Large intestine (tissue), 3 donors: ENCODE data around the gene EML4. TPM values are rescaled to one million over a fixed set of nuclear protein-coding genes. Genes with fewer than 3 reads are reported as not detected.

Source experiments
- DNase-seq, 2 donors: peaks; one replicate each; pipeline versions ENCODE4 v3.0.0 to v3.0.0-alpha.2; 2013
- H3K27ac ChIP-seq: one replicate; pipeline ENCODE4 v1.5.1; 2013; ENCODE audit warnings: low read length
- H3K27me3 ChIP-seq: 2 replicates; pipeline ENCODE4 v1.6.1; 2013; ENCODE audit warnings: low read length; ENCODE audit not compliant: control insufficient read depth, insufficient read depth
- H3K36me3 ChIP-seq: 2 replicates; pipeline ENCODE4 v1.6.1; 2013; ENCODE audit warnings: low read length; ENCODE audit not compliant: control insufficient read depth, insufficient read depth
- H3K4me1 ChIP-seq: one replicate; pipeline ENCODE4 v1.6.1; 2013; ENCODE audit warnings: low read length; ENCODE audit not compliant: control insufficient read depth, insufficient read depth
- H3K4me3 ChIP-seq: one replicate; pipeline ENCODE4 v1.5.1; 2013; ENCODE audit warnings: low read length
- H3K9me3 ChIP-seq: one replicate; pipeline ENCODE4 v1.6.1; 2013; ENCODE audit warnings: mild to moderate bottlenecking, low read depth, low read length, moderate library complexity; ENCODE audit not compliant: control insufficient read depth
- WGBS: methylation state at CpG from one replicate; pipeline ENCODE4 v1.1.5; 2013; ENCODE audit warnings: low lambda C conversion rate; ENCODE audit not compliant: insufficient coverage; 5-methylcytosine and 5-hydroxymethylcytosine counted together
- polyA plus RNA-seq: library from polyadenylated mRNA; unstranded; fragments of 120-200 nt; gene quantifications from one replicate; pipeline ENCODE4 v1.2.1, GENCODE V29; 2013

EML4 gene
- polyA plus RNA-seq, 1 donor: 129 TPM

DNA sequence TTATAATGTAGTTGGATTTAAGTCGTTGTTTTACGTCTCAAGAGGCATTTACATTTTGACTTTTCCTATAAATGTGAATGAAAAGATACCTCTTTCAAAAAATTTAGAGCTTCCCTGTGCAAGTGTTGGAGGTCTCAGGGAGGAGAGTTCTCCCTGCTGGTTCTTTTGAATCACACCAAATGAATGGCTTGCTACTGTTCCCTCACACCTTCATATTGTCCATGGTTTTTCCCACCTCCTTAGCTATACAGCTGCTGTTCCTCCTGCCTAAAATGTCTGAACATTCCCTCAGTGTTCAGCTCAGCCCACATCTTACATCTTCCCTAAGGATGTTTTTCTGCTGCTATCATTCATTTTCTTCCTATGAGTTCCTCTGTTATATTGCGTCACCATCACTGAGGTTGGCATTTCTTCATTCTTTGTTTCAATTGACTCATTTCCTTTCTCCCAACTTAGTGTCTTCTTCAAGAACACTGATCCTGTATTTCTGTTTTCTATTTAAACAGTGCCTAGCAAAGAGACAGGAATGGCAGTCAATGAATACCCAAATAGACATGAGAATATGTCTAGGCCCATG is 145.8 kb downstream of the EML4 start:
- Histone ChIP-seq H3K27ac (no peak overlapping the region), H3K4me1 (no peaks in the 10 kb centered on the region), H3K27me3 (no peaks in the 10 kb centered on the region), H3K9me3 (no peaks in the 10 kb centered on the region), H3K36me3 (peaks cover 46% of the 10 kb centered on the region), H3K4me3 (no peak overlapping the region)
- 89% methylated on average over 1 of the region's 3 CpGs for WGBS
- no peak for DNase-seq

DNA sequence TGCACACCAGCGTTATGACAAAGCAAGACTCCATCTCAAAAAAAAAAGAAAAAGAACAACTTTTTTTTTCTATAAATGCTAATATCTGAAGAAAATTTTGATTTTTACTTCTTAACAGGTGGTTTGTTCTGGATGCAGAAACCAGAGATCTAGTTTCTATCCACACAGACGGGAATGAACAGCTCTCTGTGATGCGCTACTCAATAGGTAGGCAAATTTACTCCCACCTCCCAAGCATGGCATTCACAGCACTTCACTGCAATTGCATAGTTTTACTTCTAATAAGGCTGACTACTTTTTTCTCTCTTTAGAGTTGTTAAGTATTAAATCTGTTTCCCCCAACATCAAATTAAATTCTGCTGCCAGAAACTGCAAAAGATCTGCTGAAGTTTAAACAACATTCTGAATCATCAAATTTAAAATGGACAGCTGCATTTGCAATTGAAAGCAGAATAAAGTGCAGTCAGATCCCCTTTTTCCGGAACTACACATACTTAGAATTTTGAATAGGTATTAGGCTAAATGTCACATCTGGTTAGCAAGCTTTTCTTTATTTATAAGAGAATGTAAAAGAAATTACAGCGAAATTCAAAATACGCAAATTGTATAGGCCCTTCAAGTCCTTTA is 146.8 kb downstream of the EML4 start:
- WGBS: 96% methylated on average over 3 of the region's 6 CpGs

DNA sequence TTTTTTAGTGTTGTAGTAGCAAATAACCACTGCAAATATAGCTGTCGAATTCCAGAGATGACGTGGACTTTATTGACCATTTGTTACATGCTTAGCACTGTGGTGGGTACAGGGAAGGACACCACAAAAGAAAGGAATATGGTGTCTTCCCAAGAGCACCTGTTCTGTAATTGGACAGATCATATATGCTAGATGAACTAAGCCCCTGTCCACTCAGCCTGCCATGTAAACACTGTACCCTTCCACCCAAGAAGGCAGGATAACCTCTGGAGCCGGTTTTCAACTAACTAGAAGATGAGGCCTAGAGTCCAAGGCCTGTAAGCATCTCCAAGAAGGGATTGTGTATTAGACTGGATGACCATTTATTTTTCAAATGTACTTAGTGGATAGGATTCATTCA is 147.8 kb downstream of the EML4 start:
- no peaks in the 10 kb centered on the region for H3K9me3 ChIP-seq
- 80% methylated on average over 1 of the region's 3 CpGs for WGBS
- H3K4me3 ChIP-seq: no peak overlapping the region
- H3K4me1 ChIP-seq: no peaks in the 10 kb centered on the region
- H3K27me3 ChIP-seq: no peaks in the 10 kb centered on the region
- DNase-seq: no peak
- H3K27ac ChIP-seq: no peak overlapping the region
- peaks cover 58% of the 10 kb centered on the region for H3K36me3 ChIP-seq

More for the DNA sequence above, 146.8 kb downstream of the EML4 start:
- no peaks in the 10 kb centered on the region for H3K27me3 ChIP-seq
- no peaks in the 10 kb centered on the region for H3K9me3 ChIP-seq
- peaks cover 53% of the 10 kb centered on the region for H3K36me3 ChIP-seq
- no peak for DNase-seq
- H3K27ac ChIP-seq: no peak overlapping the region
- no peaks in the 10 kb centered on the region for H3K4me1 ChIP-seq
- H3K4me3 ChIP-seq: no peak overlapping the region

DNA sequence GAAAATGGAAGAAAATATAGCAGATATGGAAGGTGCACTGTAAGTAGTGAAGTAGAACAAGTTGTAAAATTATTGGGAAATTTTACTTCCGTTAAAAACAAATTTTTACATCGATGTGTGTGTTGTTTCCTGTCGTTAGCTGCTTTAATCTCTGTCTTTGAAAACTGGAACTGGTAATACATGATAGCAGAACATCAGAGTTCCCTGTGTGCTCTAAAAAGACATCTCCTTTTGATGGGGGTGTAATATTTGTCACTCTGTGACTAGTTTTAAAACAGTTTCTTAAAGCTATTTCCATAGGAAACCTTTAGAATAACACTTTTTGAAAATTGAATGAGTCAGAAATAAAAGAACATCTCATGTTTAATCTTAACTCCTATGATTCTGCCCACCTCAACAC is 148.3 kb downstream of the EML4 start:
- DNase-seq: no peak
- Histone ChIP-seq H3K4me1 (no peaks in the 10 kb centered on the region), H3K9me3 (no peaks in the 10 kb centered on the region), H3K36me3 (peaks cover 55% of the 10 kb centered on the region), H3K27me3 (no peaks in the 10 kb centered on the region), H3K27ac (no peak overlapping the region), H3K4me3 (no peak overlapping the region)
- 86% methylated on average over 3 of the region's 3 CpGs for WGBS

DNA sequence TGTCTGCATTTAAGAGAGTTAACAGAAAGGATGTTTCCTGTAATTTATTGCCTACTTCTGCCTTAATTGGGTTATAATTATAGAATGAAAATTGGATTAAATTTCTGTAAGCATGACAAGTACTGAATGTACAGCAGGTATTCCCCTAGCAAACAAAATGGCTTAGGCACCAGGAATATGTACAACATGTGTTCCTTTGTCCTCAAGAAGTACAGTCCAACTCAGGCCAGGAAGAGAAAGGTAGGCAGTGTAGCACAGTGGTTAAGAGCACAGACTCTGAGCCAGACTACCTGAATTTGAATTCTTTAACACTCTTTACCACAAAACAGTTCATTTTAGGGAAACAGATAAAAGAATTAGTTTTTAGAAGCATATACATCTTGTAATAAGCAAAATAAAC is 148.8 kb downstream of the EML4 start:
- Histone ChIP-seq H3K27ac (no peak overlapping the region), H3K36me3 (peaks cover 55% of the 10 kb centered on the region), H3K4me1 (no peaks in the 10 kb centered on the region), H3K4me3 (no peak overlapping the region), H3K27me3 (no peaks in the 10 kb centered on the region), H3K9me3 (no peaks in the 10 kb centered on the region)
- no peak for DNase-seq

DNA sequence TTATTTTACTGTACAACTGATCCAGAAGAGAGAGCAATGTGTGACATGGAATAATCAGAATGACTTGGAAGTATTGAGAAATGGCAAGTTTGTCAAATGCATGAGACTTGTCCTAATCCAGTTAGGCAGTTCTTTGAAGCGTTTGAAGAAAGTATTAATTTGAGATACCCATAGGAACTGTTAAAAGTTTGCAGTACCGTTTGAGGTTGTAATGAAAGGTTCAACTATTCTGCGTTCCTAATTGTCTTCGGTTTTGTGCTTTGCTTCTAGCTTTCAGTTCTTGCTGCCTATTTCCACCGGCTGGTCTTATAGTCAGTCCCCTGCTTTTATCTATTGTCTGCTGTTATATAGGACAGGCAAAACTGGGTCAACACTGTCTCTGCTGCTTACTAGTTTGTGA is 150.1 kb downstream of the EML4 start:
- Histone ChIP-seq H3K27me3 (no peaks in the 10 kb centered on the region), H3K27ac (no peak overlapping the region), H3K4me3 (no peak overlapping the region), H3K9me3 (no peaks in the 10 kb centered on the region), H3K36me3 (peaks cover 60% of the 10 kb centered on the region), H3K4me1 (no peaks in the 10 kb centered on the region)
- no peak for DNase-seq
- 100% methylated on average over 1 of the region's 5 CpGs for WGBS

DNA sequence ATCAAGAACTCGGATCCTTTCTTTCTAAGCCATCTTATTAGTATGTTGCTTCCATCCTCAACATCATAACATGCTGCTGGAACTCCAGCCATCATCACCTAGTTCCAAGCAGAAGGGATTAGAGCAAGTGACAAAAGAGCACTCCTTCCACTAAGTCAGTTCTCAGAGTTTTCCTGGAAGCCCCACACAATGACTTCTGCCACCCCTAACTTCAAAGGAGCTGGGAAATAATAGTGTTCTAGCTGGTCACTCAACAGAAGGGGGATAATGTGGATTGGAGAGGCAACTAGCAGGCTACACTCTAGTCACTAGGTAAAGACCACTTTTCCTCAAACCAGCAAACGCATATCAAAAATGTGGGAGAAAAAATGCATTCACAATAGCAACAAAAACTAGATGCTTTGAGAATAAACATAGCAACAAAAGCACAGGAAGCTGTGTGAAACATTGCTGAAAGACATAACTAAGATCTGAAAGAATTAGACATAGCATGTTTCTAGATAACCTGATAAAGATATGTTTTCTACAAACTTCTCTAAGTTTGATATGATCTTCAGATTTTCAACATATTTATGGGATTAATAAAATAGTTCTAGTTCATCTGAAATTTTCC is 152.4 kb downstream of the EML4 start:
- no peaks in the 10 kb centered on the region for H3K4me1 ChIP-seq
- H3K27ac ChIP-seq: no peak overlapping the region
- 100% methylated on average over 1 of the region's 2 CpGs for WGBS
- no peak overlapping the region for H3K4me3 ChIP-seq
- peaks cover 56% of the 10 kb centered on the region for H3K36me3 ChIP-seq
- no peaks in the 10 kb centered on the region for H3K27me3 ChIP-seq
- no peaks in the 10 kb centered on the region for H3K9me3 ChIP-seq
- no peak for DNase-seq

DNA sequence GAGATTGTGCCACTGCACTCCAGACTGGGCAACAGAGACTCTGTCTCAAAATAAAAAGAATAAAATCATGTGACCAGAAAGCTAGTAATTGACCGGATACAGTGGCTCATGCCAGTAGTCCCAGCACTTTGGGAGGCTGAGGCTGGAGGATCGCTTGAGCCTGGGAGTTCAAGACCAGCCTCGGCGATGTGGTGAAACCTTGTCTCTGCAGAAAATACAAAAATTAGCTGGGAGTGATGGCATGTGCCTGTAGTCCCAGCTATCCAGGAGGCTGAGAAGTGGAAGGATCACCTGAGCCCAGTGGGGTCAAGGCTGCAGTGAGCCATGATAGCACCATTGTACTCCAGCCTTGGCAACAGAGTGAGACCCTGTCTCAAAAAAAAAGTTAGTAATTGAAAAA is 155.1 kb downstream of the EML4 start:
- no CpG with 5 or more reads among the region's 4 CpGs for WGBS
- H3K4me1 ChIP-seq: no peaks in the 10 kb centered on the region

DNA sequence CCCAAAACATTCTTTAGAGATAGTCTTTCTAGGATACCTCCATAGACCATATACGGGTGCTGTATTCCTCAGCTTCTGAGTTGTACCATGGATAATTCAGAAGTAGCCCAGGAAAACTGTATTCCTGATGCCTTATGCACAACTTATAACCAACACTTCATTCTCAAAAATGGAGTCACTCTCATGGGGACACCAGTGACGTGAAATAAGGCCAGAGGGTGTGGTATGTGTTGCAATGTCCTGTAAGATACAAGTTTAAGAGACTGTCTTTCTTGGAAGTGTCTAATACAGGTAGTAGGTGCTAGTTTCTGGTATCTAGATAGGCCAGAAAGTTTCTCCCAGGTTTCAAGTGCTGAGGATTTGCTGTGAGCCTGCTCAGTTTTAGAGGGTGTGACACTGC is 155.8 kb downstream of the EML4 start:
- Histone ChIP-seq H3K4me1 (no peaks in the 10 kb centered on the region), H3K27me3 (no peaks in the 10 kb centered on the region), H3K4me3 (no peak overlapping the region), H3K27ac (no peak overlapping the region), H3K36me3 (peaks cover 46% of the 10 kb centered on the region), H3K9me3 (no peaks in the 10 kb centered on the region)
- DNase-seq: no peak
- 100% methylated on average over 1 of the region's 2 CpGs for WGBS

More for the DNA sequence above, 155.1 kb downstream of the EML4 start:
- Histone ChIP-seq H3K36me3 (peaks cover 44% of the 10 kb centered on the region), H3K27ac (no peak overlapping the region), H3K4me3 (no peak overlapping the region), H3K27me3 (no peaks in the 10 kb centered on the region), H3K9me3 (no peaks in the 10 kb centered on the region)
- no peak for DNase-seq

DNA sequence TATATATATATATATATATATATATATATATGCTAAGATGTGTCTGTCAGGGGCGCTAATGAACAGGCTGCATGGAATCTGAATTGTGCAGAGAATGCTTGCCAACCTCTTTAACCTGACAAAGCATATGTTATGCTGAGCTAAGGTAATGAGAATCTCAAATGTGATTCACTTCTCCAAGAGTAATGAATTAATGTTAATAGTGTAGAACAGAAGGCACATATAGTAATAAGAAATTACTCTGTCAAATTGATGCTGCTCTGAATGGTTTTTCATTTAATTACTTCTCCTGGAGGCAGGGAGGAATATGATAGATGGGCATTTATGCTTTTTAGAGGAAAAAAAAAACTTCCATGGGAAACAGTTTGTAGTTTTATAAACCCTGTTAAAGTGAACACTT is 156.5 kb downstream of the EML4 start:
- WGBS: no CpG with 5 or more reads among the region's 1 CpG
- Histone ChIP-seq H3K27me3 (no peaks in the 10 kb centered on the region), H3K9me3 (no peaks in the 10 kb centered on the region), H3K4me3 (no peak overlapping the region), H3K4me1 (no peaks in the 10 kb centered on the region), H3K36me3 (peaks cover 43% of the 10 kb centered on the region), H3K27ac (no peak overlapping the region)
- DNase-seq: no peak

DNA sequence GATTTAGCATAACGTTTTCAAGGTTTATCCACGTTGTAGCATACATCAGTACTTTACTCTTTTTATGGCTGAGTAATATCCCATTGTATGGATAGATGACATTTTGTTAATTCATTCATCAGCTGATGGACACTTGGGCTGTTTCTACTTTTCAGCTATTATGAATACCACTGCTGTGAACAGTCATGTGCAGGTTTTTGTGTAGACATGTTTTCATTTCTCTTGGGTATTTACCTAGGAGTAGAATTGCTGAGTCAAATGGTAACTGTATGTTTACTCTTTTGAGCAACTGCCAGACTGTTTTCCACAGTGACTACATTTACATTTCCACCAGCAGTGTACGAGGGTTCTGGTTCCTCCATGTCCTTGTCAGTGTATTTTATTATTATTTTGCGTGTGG is 158.0 kb downstream of the EML4 start:
- H3K36me3 ChIP-seq: peaks cover 43% of the 10 kb centered on the region
- no peak for DNase-seq
- H3K4me3 ChIP-seq: no peak overlapping the region
- no peaks in the 10 kb centered on the region for H3K9me3 ChIP-seq
- H3K27ac ChIP-seq: no peak overlapping the region
- H3K27me3 ChIP-seq: no peaks in the 10 kb centered on the region
- H3K4me1 ChIP-seq: no peaks in the 10 kb centered on the region
- WGBS: 80% methylated on average over 1 of the region's 4 CpGs
